H9 (cell line): Measurements from ENCODE around the gene C4orf33. TPM values are rescaled to one million over a fixed set of nuclear protein-coding genes. Genes with fewer than 3 reads are reported as not detected.

Experiments
- DNase-seq: peaks from one replicate; pipeline ENCODE4 v3.0.0-alpha.2; 2017
- H2AFZ ChIP-seq: one replicate; pipeline ENCODE4 v1.6.1; 2013; ENCODE audit warnings: mild to moderate bottlenecking, low read length, control low read depth, moderate library complexity
- H2AK5ac ChIP-seq: 2 replicates; pipeline ENCODE4 v1.6.1; 2013; ENCODE audit warnings: low read length, control low read depth, mixed read lengths; ENCODE audit not compliant: insufficient read length
- H2BK120ac ChIP-seq: one replicate; pipeline ENCODE4 v1.6.1; 2013; ENCODE audit warnings: low read depth, mild to moderate bottlenecking, low read length, control low read depth, inconsistent platforms; ENCODE audit not compliant: poor library complexity, severe bottlenecking
- H2BK12ac ChIP-seq: 2 replicates; pipeline ENCODE4 v1.6.1; 2013; ENCODE audit warnings: low read length, control low read depth, mixed read lengths, low read depth; ENCODE audit not compliant: insufficient read length
- H2BK15ac ChIP-seq: 2 replicates; pipeline ENCODE4 v1.6.1; 2013; ENCODE audit warnings: low read depth, low read length, control low read depth
- H2BK20ac ChIP-seq: one replicate; pipeline ENCODE4 v1.6.1; 2013; ENCODE audit warnings: low read depth, mild to moderate bottlenecking, low read length, control low read depth, inconsistent platforms; ENCODE audit not compliant: poor library complexity, severe bottlenecking
- H2BK5ac ChIP-seq: 2 replicates; pipeline ENCODE4 v1.6.1; 2013; ENCODE audit warnings: low read length, control low read depth, mixed read lengths; ENCODE audit not compliant: insufficient read length
- H3K14ac ChIP-seq: 2 replicates; pipeline ENCODE4 v1.6.1; 2013; ENCODE audit warnings: low read length, control low read depth; ENCODE audit not compliant: insufficient read depth
- H3K18ac ChIP-seq: 2 replicates; pipeline ENCODE4 v1.6.1; 2013; ENCODE audit warnings: low read depth, mild to moderate bottlenecking, mixed read lengths, low read length, control low read depth; ENCODE audit not compliant: insufficient read length
- H3K23ac ChIP-seq: 2 replicates; pipeline ENCODE4 v1.6.1; 2013; ENCODE audit warnings: low read length, control low read depth, mixed read lengths, low read depth; ENCODE audit not compliant: insufficient read length
- H3K23me2 ChIP-seq: 2 replicates; pipeline ENCODE4 v1.6.1; 2013; ENCODE audit warnings: low read depth, mild to moderate bottlenecking, mixed read lengths, low read length, control low read depth; ENCODE audit not compliant: insufficient read length, poor library complexity, severe bottlenecking
- H3K27ac ChIP-seq: 2 replicates; pipeline ENCODE4 v1.5.1; 2013; ENCODE audit warnings: low read length, control low read depth, mixed read lengths, low read depth; ENCODE audit not compliant: insufficient read length
- H3K27me3 ChIP-seq: 2 replicates; pipeline ENCODE4 v1.6.1; 2013; ENCODE audit warnings: low read length, control low read depth, inconsistent platforms; ENCODE audit not compliant: insufficient read depth
- H3K4ac ChIP-seq: 2 replicates; pipeline ENCODE4 v1.6.1; 2013; ENCODE audit warnings: low read depth, mild to moderate bottlenecking, control low read depth, inconsistent platforms, low read length, moderate library complexity
- H3K4me1 ChIP-seq: 2 replicates; pipeline ENCODE4 v1.6.1; 2013; ENCODE audit warnings: low read length, control low read depth, inconsistent platforms; ENCODE audit not compliant: insufficient read depth
- H3K4me2 ChIP-seq: 2 replicates; pipeline ENCODE4 v1.6.1; 2013; ENCODE audit warnings: low read length, control low read depth, mixed read lengths; ENCODE audit not compliant: insufficient read length, insufficient read depth
- H3K56ac ChIP-seq: 2 replicates; pipeline ENCODE4 v1.6.1; 2013; ENCODE audit warnings: low read depth, mild to moderate bottlenecking, mixed read lengths, low read length, control low read depth; ENCODE audit not compliant: insufficient read length
- H3K79me1 ChIP-seq: 2 replicates; pipeline ENCODE4 v1.6.1; 2013; ENCODE audit warnings: low read depth, mild to moderate bottlenecking, moderate library complexity, low read length, control low read depth, inconsistent platforms; ENCODE audit not compliant: insufficient read depth, poor library complexity, severe bottlenecking
- H3K79me2 ChIP-seq: 2 replicates; pipeline ENCODE4 v1.6.1; 2013; ENCODE audit warnings: low read length, control low read depth, inconsistent platforms; ENCODE audit not compliant: insufficient read depth
- H3K9ac ChIP-seq: 2 replicates; pipeline ENCODE4 v1.6.1; 2013; ENCODE audit warnings: low read length, control low read depth, mixed read lengths; ENCODE audit not compliant: insufficient read length; ENCODE audit errors: extremely low read depth
- H3K9me3 ChIP-seq: one replicate; pipeline ENCODE4 v1.6.1; 2013; ENCODE audit warnings: low read depth, low read length, inconsistent platforms; ENCODE audit not compliant: control insufficient read depth
- H3T11ph ChIP-seq: one replicate; pipeline ENCODE4 v1.6.1; 2013; ENCODE audit warnings: mild to moderate bottlenecking, low read length, control low read depth, inconsistent platforms
- H4K20me1 ChIP-seq: one replicate; pipeline ENCODE4 v1.6.1; 2013; ENCODE audit not compliant: control insufficient read depth, insufficient read length, insufficient read depth
- H4K5ac ChIP-seq: 2 replicates; pipeline ENCODE4 v1.6.1; 2013; ENCODE audit warnings: low read depth, mild to moderate bottlenecking, mixed read lengths, low read length, control low read depth; ENCODE audit not compliant: insufficient read length
- H4K8ac ChIP-seq: replicated peaks from 2 replicates; pipeline ENCODE4 v1.6.1; 2013; ENCODE audit warnings: low read length, control low read depth, mixed read lengths, low read depth; ENCODE audit not compliant: insufficient read length
- H4K91ac ChIP-seq: 2 replicates; pipeline ENCODE4 v1.6.1; 2013; ENCODE audit warnings: low read depth, mild to moderate bottlenecking, moderate library complexity, mixed read lengths, low read length, control low read depth; ENCODE audit not compliant: insufficient read length
- H3K27ac Mint-ChIP-seq, 3 experiments: 2 replicates in 2 of 3; 3 replicates in 1 of 3; pipeline ENCODE4 v1.8.0; 2020 to 2021; ENCODE audit warnings: mixed read lengths in 3 of 3, mild to moderate bottlenecking in 1 of 3, moderate library complexity in 1 of 3
- H3K27me3 Mint-ChIP-seq: 2 replicates; pipeline ENCODE4 v1.8.0; 2021; ENCODE audit warnings: low read depth, mild to moderate bottlenecking, moderate library complexity, mixed read lengths
- H3K36me3 Mint-ChIP-seq, 3 experiments: 2 replicates in 2 of 3; 3 replicates in 1 of 3; pipeline ENCODE4 v1.8.0; 2020 to 2021; ENCODE audit warnings: low read depth in 3 of 3, mixed read lengths in 3 of 3; ENCODE audit not compliant: insufficient read depth in 1 of 3
- H3K4me1 Mint-ChIP-seq, 2 experiments: 2 replicates each; pipeline ENCODE4 v1.8.0; 2020; ENCODE audit warnings: mixed read lengths in 2 of 2
- H3K4me3 Mint-ChIP-seq, 2 experiments: 2 replicates in 1 of 2; 3 replicates in 1 of 2; pipeline ENCODE4 v1.8.0; 2020 to 2021; ENCODE audit warnings: mild to moderate bottlenecking in 2 of 2, mixed read lengths in 2 of 2, moderate library complexity in 1 of 2
- H3K9me3 Mint-ChIP-seq, 2 experiments: 2 replicates in 1 of 2; 3 replicates in 1 of 2; pipeline ENCODE4 v1.8.0; 2020; ENCODE audit warnings: mild to moderate bottlenecking in 2 of 2, mixed read lengths in 2 of 2, moderate library complexity in 1 of 2
- CTCF ChIP-seq: fragments of 200-600 bp; sonication (generic); conservative IDR thresholded peaks from 3 replicates; pipeline ENCODE4 v1.8.0; 2021; ENCODE audit warnings: antibody characterized with exemption, mild to moderate bottlenecking
- WGBS: extraction: QIAGEN DNeasy Blood & Tissue Kit; methylation state at CpG from one replicate; pipeline ENCODE4 v1.1.7; 2013; ENCODE audit warnings: missing lambda C conversion rate, low lambda C conversion rate, mixed read lengths; ENCODE audit not compliant: insufficient read length; ENCODE audit errors: extremely low coverage; 5-methylcytosine and 5-hydroxymethylcytosine counted together
- long read RNA-seq: library from polyadenylated mRNA; unstranded; transcript quantifications from one replicate; pipeline ENCODE4 v2.0.0, GENCODE V29; 2020
- total RNA-seq: library from RNA; stranded (reverse); gene quantifications from 2 replicates; pipeline ENCODE4 v1.2.1, GENCODE V29; 2021

Gene C4orf33
- total RNA-seq = 5.8 and 7.4 TPM in 2 replicates
- long read RNA-seq, full-length matches to known transcripts = 19 of 20 reads
- long read RNA-seq, partial matches to known transcripts = 0 of 20 reads
- long read RNA-seq, other reads (novel, unspliced or antisense) = 1 of 20 reads

GRCh38 chr4:129095811-129096454, at the start of gene C4orf33:
Gene C4orf33, plus strand, starts transcription at chr4:129096152. Its CDS starts 6,459 bp downstream, at chr4:129102611.
- peaks cover 7% of the 10 kb centered on the region for H3K23me2 ChIP-seq
- peak within 1 kb of the TSS; percentile 57 for H2AFZ ChIP-seq
- Mint-ChIP-seq H3K27me3 (no peaks in the 10 kb centered on the region), H3K4me3 (peak within 1 kb of the TSS; percentile 86 to 95), H3K9me3 (no peaks in the 10 kb centered on the region), H3K27ac (peak within 1 kb of the TSS; percentile 84 to 98 (median 95)), H3K4me1 (peaks cover 5 to 7% of the 10 kb centered on the region in 2 experiments), H3K36me3 (no peaks in the 10 kb centered on the region)
- TF ChIP-seq CTCF = no peak
- no peak within 1 kb of the TSS for H2BK15ac ChIP-seq
- no peak within 1 kb of the TSS for H3T11ph ChIP-seq
- no peaks in the 10 kb centered on the region for H3K27me3 ChIP-seq
- no peak within 1 kb of the TSS for H2AK5ac ChIP-seq
- H4K8ac ChIP-seq = no peak within 1 kb of the TSS
- H2BK5ac ChIP-seq = no peak within 1 kb of the TSS
- no peaks in the 10 kb centered on the region for H3K4me1 ChIP-seq
- H3K79me1 ChIP-seq = no peaks in the 10 kb centered on the region
- H3K9me3 ChIP-seq = no peaks in the 10 kb centered on the region
- H3K18ac ChIP-seq = no peak within 1 kb of the TSS
- no peak within 1 kb of the TSS for H2BK12ac ChIP-seq
- no peaks in the 10 kb centered on the region for H4K20me1 ChIP-seq
- H4K5ac ChIP-seq = no peak within 1 kb of the TSS
- WGBS = no CpG with 5 or more reads among the region's 14 CpGs
- peak; percentile 74 for DNase-seq
- H3K14ac ChIP-seq = no peak within 1 kb of the TSS
- H3K23ac ChIP-seq = no peak within 1 kb of the TSS
- peak within 1 kb of the TSS; percentile 22 for H3K4me2 ChIP-seq
- H3K27ac ChIP-seq = no peak within 1 kb of the TSS
- no peak within 1 kb of the TSS for H3K4ac ChIP-seq
- no peak within 1 kb of the TSS for H2BK120ac ChIP-seq
- H2BK20ac ChIP-seq = no peak within 1 kb of the TSS
- H3K79me2 ChIP-seq = no peaks in the 10 kb centered on the region
- no peak within 1 kb of the TSS for H4K91ac ChIP-seq
- H3K56ac ChIP-seq = no peak within 1 kb of the TSS
- H3K9ac ChIP-seq = peak within 1 kb of the TSS; percentile 41
